Measurements from ENCODE around the gene SLC25A11.
A peak's percentile ranks its signal among the peaks of the same experiment; 100 is the strongest.

Gene SLC25A11

GRCh38 chr17:4898927-4899326 is 40.9 kb downstream of the SLC25A11 start:
- Mint-ChIP-seq H3K9me3 (no peaks in the 10 kb centered on the region), H3K4me3 (peak overlapping the region; percentile 74), H3K27ac (no peak overlapping the region), H3K27me3 (no peaks in the 10 kb centered on the region), H3K4me1 (peaks cover 31% of the 10 kb centered on the region), H3K36me3 (no peaks in the 10 kb centered on the region)

- Mint-ChIP-seq H3K4me3 (peak overlapping the region; percentile 74), H3K36me3 (no peaks in the 10 kb centered on the region), H3K27me3 (no peaks in the 10 kb centered on the region), H3K27ac (no peak overlapping the region), H3K4me1 (peaks cover 26% of the 10 kb centered on the region), H3K9me3 (no peaks in the 10 kb centered on the region)
Measured at GRCh38 chr17:4898351-4898750, 41.5 kb downstream of the SLC25A11 start.

DNA sequence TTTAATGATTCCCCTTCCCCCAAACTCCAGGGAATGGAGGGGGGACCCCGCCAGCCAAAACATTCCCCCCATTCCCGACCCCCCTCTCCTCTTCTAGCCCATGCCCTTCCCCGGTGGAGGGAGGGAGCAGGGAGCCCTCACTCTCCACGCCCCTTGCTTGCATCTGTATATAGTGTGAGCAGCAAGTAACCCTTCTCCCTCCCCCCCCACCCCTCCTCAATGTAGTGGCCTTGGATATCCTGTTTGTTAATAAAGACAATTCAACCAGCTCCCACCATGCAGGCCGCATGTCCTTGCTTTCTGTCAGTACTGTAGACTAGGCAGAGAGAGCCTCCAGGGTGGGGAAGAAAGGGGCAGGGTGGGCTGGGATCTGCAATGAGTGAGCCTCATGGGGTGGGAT is 42.1 kb downstream of the SLC25A11 start:
- Mint-ChIP-seq H3K9me3 (no peaks in the 10 kb centered on the region), H3K27me3 (no peaks in the 10 kb centered on the region), H3K36me3 (no peaks in the 10 kb centered on the region), H3K4me3 (no peak overlapping the region), H3K4me1 (peaks cover 20% of the 10 kb centered on the region), H3K27ac (no peak overlapping the region)

GRCh38 chr17:4897198-4897687 is 42.6 kb downstream of the SLC25A11 start:
- Mint-ChIP-seq H3K27me3 (no peaks in the 10 kb centered on the region), H3K36me3 (no peaks in the 10 kb centered on the region), H3K4me3 (no peak overlapping the region)

DNA sequence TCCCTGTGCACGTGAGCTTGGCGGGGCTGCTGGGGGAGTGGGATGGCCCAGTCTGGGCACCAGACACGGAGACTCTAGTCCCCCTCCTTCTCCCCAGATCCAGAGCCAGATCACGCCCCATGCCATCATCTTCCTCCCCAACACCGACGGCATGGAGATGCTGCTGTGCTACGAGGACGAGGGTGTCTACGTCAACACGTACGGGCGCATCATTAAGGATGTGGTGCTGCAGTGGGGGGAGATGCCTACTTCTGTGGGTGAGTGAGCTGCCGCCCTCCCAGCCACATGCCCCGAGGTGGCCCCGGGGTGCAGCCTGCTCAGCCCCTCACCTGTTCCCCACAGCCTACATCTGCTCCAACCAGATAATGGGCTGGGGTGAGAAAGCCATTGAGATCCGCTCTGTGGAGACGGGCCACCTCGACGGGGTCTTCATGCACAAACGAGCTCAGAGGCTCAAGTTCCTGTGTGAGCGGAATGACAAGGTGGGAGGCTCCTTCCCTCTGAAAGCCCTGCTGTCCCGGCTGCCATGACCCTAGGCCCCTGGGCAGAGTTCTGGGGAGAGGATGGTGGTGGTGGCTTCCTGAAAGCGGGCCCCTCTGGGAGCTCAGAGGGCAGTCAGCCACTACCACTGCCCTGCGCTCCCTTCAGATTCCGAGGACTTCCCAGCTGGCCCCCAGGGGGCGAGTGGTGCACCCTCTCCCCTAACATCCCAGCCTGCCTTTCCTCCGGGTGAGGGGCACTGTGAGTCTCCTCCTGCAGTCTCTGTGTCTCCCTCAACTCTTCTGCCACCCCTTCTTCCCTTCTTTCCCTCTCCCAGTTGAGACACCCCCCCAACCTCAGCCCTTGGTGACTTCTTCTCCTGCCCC is 43.3 kb downstream of the SLC25A11 start:
- H3K4me3 Mint-ChIP-seq, result no peak overlapping the region
- no peak overlapping the region for H3K27ac Mint-ChIP-seq
- no peaks in the 10 kb centered on the region for H3K36me3 Mint-ChIP-seq
- H3K27me3 Mint-ChIP-seq, result no peaks in the 10 kb centered on the region
- no peaks in the 10 kb centered on the region for H3K9me3 Mint-ChIP-seq
- H3K4me1 Mint-ChIP-seq, result peaks cover 13% of the 10 kb centered on the region

More at GRCh38 chr17:4897198-4897687, 42.6 kb downstream of the SLC25A11 start:
- Mint-ChIP-seq H3K9me3 (no peaks in the 10 kb centered on the region), H3K4me1 (peaks cover 15% of the 10 kb centered on the region), H3K27ac (no peak overlapping the region)

DNA sequence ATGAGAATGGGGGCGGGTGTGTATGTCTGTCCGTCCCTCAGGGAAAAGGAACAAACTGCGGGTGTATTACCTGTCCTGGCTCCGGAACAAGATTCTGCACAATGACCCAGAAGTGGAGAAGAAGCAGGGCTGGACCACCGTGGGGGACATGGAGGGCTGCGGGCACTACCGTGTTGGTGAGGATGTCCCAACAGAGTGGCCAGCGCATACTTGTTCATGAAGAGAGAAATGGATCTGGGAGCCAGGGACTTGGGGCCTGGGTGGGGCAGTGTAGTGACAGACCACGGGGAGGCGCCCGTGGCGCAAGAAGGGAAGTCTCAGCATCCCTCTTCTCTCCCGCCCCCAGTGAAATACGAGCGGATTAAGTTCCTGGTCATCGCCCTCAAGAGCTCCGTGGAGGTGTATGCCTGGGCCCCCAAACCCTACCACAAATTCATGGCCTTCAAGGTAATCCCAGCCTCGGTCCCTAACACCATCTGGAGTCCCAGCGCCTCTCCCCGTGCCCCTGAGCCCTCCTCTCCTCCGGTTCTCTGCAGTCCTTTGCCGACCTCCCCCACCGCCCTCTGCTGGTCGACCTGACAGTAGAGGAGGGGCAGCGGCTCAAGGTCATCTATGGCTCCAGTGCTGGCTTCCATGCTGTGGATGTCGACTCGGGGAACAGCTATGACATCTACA is 44.1 kb downstream of the SLC25A11 start:
- Mint-ChIP-seq H3K36me3 (no peaks in the 10 kb centered on the region), H3K4me1 (peaks cover 13% of the 10 kb centered on the region), H3K27ac (no peak overlapping the region), H3K27me3 (no peaks in the 10 kb centered on the region), H3K4me3 (no peak overlapping the region), H3K9me3 (no peaks in the 10 kb centered on the region)

DNA sequence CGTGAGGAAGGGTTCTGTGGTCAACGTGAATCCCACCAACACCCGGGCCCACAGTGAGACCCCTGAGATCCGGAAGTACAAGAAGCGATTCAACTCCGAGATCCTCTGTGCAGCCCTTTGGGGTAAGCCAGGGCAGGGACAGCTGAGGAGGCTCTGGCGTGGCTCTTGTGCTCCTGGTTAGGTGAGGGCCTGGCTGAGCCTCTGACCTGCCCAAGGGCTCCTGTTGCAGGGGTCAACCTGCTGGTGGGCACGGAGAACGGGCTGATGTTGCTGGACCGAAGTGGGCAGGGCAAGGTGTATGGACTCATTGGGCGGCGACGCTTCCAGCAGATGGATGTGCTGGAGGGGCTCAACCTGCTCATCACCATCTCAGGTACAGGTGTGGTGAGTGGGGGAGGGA is 44.7 kb downstream of the SLC25A11 start:
- no peak overlapping the region for H3K4me3 Mint-ChIP-seq
- peaks cover 2% of the 10 kb centered on the region for H3K36me3 Mint-ChIP-seq
- H3K27ac Mint-ChIP-seq, result no peak overlapping the region
- H3K4me1 Mint-ChIP-seq, result peaks cover 13% of the 10 kb centered on the region
- H3K27me3 Mint-ChIP-seq, result no peaks in the 10 kb centered on the region
- no peaks in the 10 kb centered on the region for H3K9me3 Mint-ChIP-seq

DNA sequence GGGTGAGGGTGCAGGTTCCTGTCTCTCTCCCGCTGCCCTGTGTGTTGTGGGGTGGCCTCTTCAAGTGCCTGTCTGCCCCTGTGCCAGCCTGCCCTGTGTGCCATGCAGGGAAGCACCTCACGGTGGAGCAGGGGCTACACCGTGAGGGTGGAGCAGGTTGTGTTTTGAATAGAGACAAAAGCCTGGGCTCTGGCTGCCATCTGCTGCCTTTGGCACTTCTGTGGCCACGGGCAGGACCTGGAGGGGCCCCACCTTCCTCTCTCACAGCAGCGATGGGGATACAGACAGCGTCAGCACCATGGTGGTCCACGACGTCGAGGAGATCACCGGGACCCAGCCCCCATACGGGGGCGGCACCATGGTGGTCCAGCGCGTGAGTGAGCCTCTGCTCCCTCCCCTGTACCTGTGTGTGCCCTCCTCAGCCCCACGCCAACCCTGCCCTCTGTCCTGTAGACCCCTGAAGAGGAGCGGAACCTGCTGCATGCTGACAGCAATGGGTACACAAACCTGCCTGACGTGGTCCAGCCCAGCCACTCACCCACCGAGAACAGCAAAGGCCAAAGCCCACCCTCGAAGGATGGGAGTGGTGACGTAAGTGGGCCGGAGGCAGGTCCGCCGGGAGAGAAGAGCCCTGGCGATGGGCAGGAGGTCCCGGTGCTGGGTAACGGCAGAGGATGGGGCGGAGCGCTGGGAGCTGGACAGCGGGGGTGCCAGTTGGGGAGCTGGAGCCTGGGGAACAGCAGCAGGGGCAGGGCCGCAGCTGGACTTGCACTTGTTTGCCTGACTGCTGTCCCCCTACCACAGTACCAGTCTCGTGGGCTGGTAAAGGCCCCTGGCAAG is 45.9 kb downstream of the SLC25A11 start:
- Mint-ChIP-seq H3K9me3 (no peaks in the 10 kb centered on the region), H3K4me3 (no peak overlapping the region), H3K4me1 (peaks cover 9% of the 10 kb centered on the region), H3K27ac (no peak overlapping the region), H3K36me3 (peaks cover 4% of the 10 kb centered on the region), H3K27me3 (no peaks in the 10 kb centered on the region)

DNA sequence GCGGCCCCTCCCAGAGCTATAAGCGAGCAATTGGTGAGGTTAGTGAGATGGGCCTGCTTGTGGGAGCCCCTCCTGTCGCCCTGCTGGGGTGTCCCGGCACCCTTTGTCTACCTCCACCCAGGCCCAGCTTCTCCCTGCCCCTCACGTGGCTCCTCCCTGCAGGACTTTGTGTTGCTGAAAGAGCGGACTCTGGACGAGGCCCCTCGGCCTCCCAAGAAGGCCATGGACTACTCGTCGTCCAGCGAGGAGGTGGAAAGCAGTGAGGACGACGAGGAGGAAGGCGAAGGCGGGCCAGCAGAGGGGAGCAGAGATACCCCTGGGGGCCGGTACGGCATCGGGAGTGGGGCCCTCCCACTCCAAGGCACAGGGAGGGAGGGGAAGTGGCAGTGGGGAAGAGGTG is 46.6 kb downstream of the SLC25A11 start:
- no peak overlapping the region for H3K27ac Mint-ChIP-seq
- H3K4me3 Mint-ChIP-seq, result no peak overlapping the region
- peaks cover 5% of the 10 kb centered on the region for H3K4me1 Mint-ChIP-seq
- no peaks in the 10 kb centered on the region for H3K9me3 Mint-ChIP-seq
- H3K27me3 Mint-ChIP-seq, result no peaks in the 10 kb centered on the region
- H3K36me3 Mint-ChIP-seq, result peaks cover 4% of the 10 kb centered on the region

GRCh38 chr17:4892499-4893221 is 47.2 kb downstream of the SLC25A11 start:
- no peaks in the 10 kb centered on the region for H3K27me3 Mint-ChIP-seq
- H3K4me3 Mint-ChIP-seq, result no peak overlapping the region
- peaks cover 4% of the 10 kb centered on the region for H3K36me3 Mint-ChIP-seq

DNA sequence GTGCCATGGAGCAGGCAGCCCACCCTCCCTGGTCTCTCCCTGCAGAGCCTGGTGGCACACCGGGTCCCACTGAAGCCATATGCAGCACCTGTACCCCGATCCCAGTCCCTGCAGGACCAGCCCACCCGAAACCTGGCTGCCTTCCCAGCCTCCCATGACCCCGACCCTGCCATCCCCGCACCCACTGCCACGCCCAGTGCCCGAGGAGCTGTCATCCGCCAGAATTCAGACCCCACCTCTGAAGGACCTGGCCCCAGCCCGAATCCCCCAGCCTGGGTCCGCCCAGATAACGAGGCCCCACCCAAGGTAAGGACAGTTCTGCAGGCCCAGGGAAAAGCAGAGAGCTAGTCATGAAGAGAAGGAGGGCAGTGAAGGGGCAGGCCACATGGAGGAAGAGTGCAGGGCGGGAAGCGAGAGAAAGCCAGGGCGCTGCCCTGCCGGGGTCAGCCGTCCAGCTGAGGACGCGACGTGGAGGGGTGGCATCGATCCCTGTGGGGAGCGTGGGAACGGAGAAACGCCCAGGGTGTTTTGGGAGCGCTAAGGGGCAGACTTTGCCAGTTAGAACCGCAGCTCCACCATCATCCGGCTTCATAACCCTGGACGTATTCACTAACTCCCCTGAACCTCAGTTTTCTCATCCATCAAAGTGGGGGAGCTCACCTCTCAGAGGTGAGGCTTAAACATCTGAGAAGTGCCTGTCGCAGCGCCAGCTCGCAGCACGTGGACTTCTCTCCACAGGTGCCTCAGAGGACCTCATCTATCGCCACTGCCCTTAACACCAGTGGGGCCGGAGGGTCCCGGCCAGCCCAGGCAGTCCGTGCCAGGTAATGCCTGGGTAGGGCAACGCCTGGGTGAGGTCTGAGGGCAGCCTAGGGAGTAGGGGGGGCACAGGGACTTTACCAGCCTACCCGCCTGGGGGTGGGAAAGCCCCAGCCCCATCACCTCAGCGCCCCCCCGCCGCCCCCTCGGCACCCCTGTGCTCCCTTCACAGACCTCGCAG is 48.1 kb downstream of the SLC25A11 start:
- Mint-ChIP-seq H3K36me3 (peaks cover 4% of the 10 kb centered on the region), H3K4me3 (no peak overlapping the region), H3K27me3 (no peaks in the 10 kb centered on the region), H3K4me1 (peaks cover 4% of the 10 kb centered on the region), H3K27ac (no peak overlapping the region), H3K9me3 (no peaks in the 10 kb centered on the region)

More at GRCh38 chr17:4892499-4893221, 47.2 kb downstream of the SLC25A11 start:
- H3K9me3 Mint-ChIP-seq, result no peaks in the 10 kb centered on the region
- H3K4me1 Mint-ChIP-seq, result peaks cover 4% of the 10 kb centered on the region
- H3K27ac Mint-ChIP-seq, result no peak overlapping the region

GRCh38 chr17:4887581-4887980 is 52.3 kb downstream of the SLC25A11 start:
- peaks cover 4% of the 10 kb centered on the region for H3K4me1 Mint-ChIP-seq
- H3K27me3 Mint-ChIP-seq, result no peaks in the 10 kb centered on the region
- H3K9me3 Mint-ChIP-seq, result no peaks in the 10 kb centered on the region
- no peak overlapping the region for H3K27ac Mint-ChIP-seq
- peaks cover 5% of the 10 kb centered on the region for H3K36me3 Mint-ChIP-seq
- H3K4me3 Mint-ChIP-seq, result no peak overlapping the region

Measured in activated naive CD4-positive, alpha-beta T cell treated with anti-CD3 and anti-CD28 coated beads, Interleukin-2, amount 50 U/mL, for 24 hours (primary cell).